LNCaP clone FGC (cell line): ENCODE data around the gene CIDEC.
A peak's percentile ranks its signal among the peaks of the same experiment; 100 is the strongest.
"Not testable (repeated sequence)": the region's sequence is repeated elsewhere in the genome, so short reads cannot be mapped to it uniquely, and the experiment has no call there.

ENCODE experiments used
- DNase-seq: peaks from one replicate; pipeline ENCODE4 v3.0.0-alpha.2; 2011; ENCODE audit warnings: low read depth
- H3K4me3 ChIP-seq: 2 replicates; pipeline ENCODE4 v1.5.1; 2011; ENCODE audit warnings: mild to moderate bottlenecking, low read depth, low read length, control low read depth
- CTCF ChIP-seq: IDR thresholded peaks from 2 replicates; pipeline ENCODE4 v1.5.1; 2012; ENCODE audit warnings: mild to moderate bottlenecking; ENCODE audit not compliant: control insufficient read depth, insufficient read depth; ENCODE audit errors: extremely low read depth

Gene CIDEC

DNA sequence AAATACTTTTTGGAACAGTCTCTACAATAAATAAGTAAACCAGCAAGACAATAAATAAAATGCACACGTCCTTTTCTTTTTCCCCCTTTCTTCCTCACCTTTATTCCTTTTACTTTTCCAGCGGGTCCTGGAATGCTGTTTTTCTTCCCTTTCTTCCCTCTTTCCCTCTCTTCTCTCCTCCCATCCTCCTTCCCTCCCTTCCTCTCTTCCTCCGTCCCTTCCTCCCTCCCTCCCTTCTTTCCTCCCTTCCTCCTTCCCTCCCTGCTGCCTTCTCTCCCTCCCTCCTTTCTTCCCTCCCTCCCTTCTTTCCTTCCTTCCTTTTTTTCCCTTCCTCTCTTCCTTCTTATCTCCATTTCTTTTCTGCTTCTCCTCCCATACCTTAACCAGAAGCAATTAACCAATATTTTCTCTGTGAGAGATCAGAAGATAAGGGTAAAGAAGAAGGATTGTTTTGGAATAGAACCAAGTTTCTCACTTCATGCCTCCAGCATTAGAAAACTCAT, 19.3 kb upstream of the CIDEC start:
- H3K4me3 ChIP-seq, result no peak overlapping the region
- no peak for DNase-seq
- TF ChIP-seq CTCF, result no peak

GRCh38 chr3:9898467-9899241, 18.6 kb upstream of the CIDEC start:
- DNase-seq, result no peak
- H3K4me3 ChIP-seq, result no peak overlapping the region
- no peak for TF ChIP-seq CTCF

- no peak overlapping the region for H3K4me3 ChIP-seq
- DNase-seq, result peak; percentile 95
- TF ChIP-seq CTCF, result no peak
Measured at GRCh38 chr3:9897408-9898372, 17.6 kb upstream of the CIDEC start.

DNA sequence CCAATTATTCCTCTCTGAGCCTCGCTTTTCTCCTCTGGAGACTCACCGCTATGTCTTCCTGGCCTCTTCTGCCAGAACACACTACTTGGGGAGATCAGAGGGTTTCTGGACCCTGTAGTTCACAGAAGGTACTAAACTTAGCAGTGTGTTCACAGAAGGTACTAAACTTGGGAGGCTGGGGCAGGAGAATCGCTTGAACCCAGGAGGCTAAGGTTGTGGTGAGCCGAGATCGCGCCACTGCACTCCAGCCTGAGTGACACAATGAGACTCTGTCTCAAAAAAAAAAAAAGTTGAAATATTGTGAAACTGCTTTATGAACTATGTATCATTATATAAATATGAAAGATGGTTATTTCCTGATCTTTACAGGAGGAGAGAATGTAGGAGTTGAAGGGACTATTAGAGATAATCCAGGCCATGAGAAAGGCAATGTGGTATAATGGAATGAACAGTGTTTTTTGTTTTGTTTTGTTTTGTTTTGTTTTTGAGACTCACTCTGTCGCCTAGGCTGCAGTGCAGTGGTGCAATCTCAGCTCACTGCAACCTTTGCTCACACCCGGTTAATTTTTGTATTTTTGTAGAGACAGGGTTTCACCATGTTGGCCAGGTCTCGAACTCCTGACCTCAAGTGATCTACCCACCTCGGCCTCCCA, 16.8 kb upstream of the CIDEC start:
- DNase-seq, H3K4me3 ChIP-seq: not testable (repeated sequence)

- not testable (repeated sequence) for H3K4me3 ChIP-seq, DNase-seq
Measured at GRCh38 chr3:9895715-9896114, 15.7 kb upstream of the CIDEC start.

GRCh38 chr3:9893739-9894138, 13.7 kb upstream of the CIDEC start:
- TF ChIP-seq CTCF, result no peak
- H3K4me3 ChIP-seq, result no peak overlapping the region
- no peak for DNase-seq

- peak overlapping the region; percentile 84 for H3K4me3 ChIP-seq
- TF ChIP-seq CTCF, result no peak
- DNase-seq, result no peak
Measured at GRCh38 chr3:9891072-9891622, 11.1 kb upstream of the CIDEC start.
